Neural progenitor cell (in vitro differentiated cells): ENCODE results near the gene GBP1. TPM values are rescaled to one million over a fixed set of nuclear protein-coding genes. Genes with fewer than 3 reads are reported as not detected.
"Not testable (repeated sequence)": the region's sequence is repeated elsewhere in the genome, so short reads cannot be mapped to it uniquely, and the experiment has no call there.

Experiments
- DNase-seq: peaks from one replicate; pipeline ENCODE4 v3.0.0-alpha.2; 2016; ENCODE audit warnings: low spot score
- H2AFZ ChIP-seq: fragments of 200-600 bp; sonication (generic); replicated peaks from 2 replicates; pipeline ENCODE4 v1.6.1; 2016; ENCODE audit warnings: antibody characterized with exemption
- H3F3A ChIP-seq: fragments of 200-600 bp; sonication (generic); 2 replicates; pipeline ENCODE4 v1.6.1; 2016; ENCODE audit warnings: antibody characterized with exemption, low read depth
- H3K27ac ChIP-seq: fragments of 200-600 bp; sonication (generic); 2 replicates; pipeline ENCODE4 v1.5.1; 2016; ENCODE audit warnings: mild to moderate bottlenecking
- H3K27me3 ChIP-seq: fragments of 200-600 bp; sonication (generic); 2 replicates; pipeline ENCODE4 v1.6.1; 2016; ENCODE audit warnings: mild to moderate bottlenecking, moderate library complexity
- H3K36me3 ChIP-seq: fragments of 200-600 bp; sonication (generic); 2 replicates; pipeline ENCODE4 v1.5.1; 2016
- H3K4me1 ChIP-seq: fragments of 200-600 bp; sonication (generic); 2 replicates; pipeline ENCODE4 v1.6.1; 2016; ENCODE audit warnings: mixed run types
- H3K4me2 ChIP-seq: fragments of 200-600 bp; sonication (generic); 2 replicates; pipeline ENCODE4 v1.6.1; 2016
- H3K4me3 ChIP-seq: fragments of 200-600 bp; sonication (generic); 2 replicates; pipeline ENCODE4 v1.5.1; 2016
- H3K79me2 ChIP-seq: fragments of 200-600 bp; sonication (generic); 2 replicates; pipeline ENCODE4 v1.6.1; 2016; ENCODE audit warnings: low read depth
- H3K9ac ChIP-seq: fragments of 200-600 bp; sonication (generic); 2 replicates; pipeline ENCODE4 v1.6.1; 2016
- H3K9me3 ChIP-seq: fragments of 200-600 bp; sonication (generic); 2 replicates; pipeline ENCODE4 v1.5.1; 2016; ENCODE audit warnings: low read depth
- H4K20me1 ChIP-seq: fragments of 200-600 bp; sonication (generic); 2 replicates; pipeline ENCODE4 v1.6.1; 2016; ENCODE audit warnings: low read depth
- H3K27ac Mint-ChIP-seq: 3 replicates; pipeline ENCODE4 v1.8.0; 2021; ENCODE audit warnings: mixed read lengths
- H3K27me3 Mint-ChIP-seq: 2 replicates; pipeline ENCODE4 v1.8.0; 2022; ENCODE audit warnings: low read depth, mild to moderate bottlenecking, inconsistent platforms, moderate library complexity, mixed read lengths; ENCODE audit not compliant: insufficient read depth
- H3K36me3 Mint-ChIP-seq: 3 replicates; pipeline ENCODE4 v1.8.0; 2021; ENCODE audit warnings: mixed read lengths
- H3K4me1 Mint-ChIP-seq: 3 replicates; pipeline ENCODE4 v1.8.0; 2021; ENCODE audit warnings: mixed read lengths
- H3K4me3 Mint-ChIP-seq: 3 replicates; pipeline ENCODE4 v1.8.0; 2021; ENCODE audit warnings: mild to moderate bottlenecking, moderate library complexity, mixed read lengths
- H3K9me3 Mint-ChIP-seq: 3 replicates; pipeline ENCODE4 v1.8.0; 2020; ENCODE audit warnings: mixed read lengths
- CTCF ChIP-seq: fragments of 200-600 bp; sonication (generic); IDR thresholded peaks from 2 replicates; pipeline ENCODE4 v1.5.1; 2017; ENCODE audit warnings: antibody characterized with exemption, mild to moderate bottlenecking
- EZH2 ChIP-seq: fragments of 200-600 bp; sonication (generic); IDR thresholded peaks from 2 replicates; pipeline ENCODE4 v1.6.1; 2017; ENCODE audit warnings: antibody characterized with exemption, mild to moderate bottlenecking, moderate library complexity
- EZH2phosphoT487 ChIP-seq: fragments of 200-600 bp; sonication (generic); IDR thresholded peaks from 2 replicates; pipeline ENCODE4 v1.6.1; 2017; ENCODE audit warnings: antibody characterized with exemption
- total RNA-seq: library from RNA; depleted of rRNA; stranded (reverse); fragments of >200 nt; gene quantifications from 2 replicates; pipeline ENCODE4 v1.2.3, GENCODE V29; 2015; ENCODE audit warnings: low replicate concordance

The GBP1 gene
- total RNA-seq, 1 donor from 2014 or later, result not detected

- no peak overlapping the region for H3K27ac Mint-ChIP-seq
- no peaks in the 10 kb centered on the region for H3K27me3 Mint-ChIP-seq
- H3K36me3 Mint-ChIP-seq, result no peaks in the 10 kb centered on the region
- Histone ChIP-seq H4K20me1 (no peaks in the 10 kb centered on the region), H3K9ac (no peak overlapping the region), H3K4me2 (no peak overlapping the region), H3K4me3 (no peak overlapping the region), H3K36me3 (no peaks in the 10 kb centered on the region), H3F3A (no peaks in the 10 kb centered on the region), H3K9me3 (no peaks in the 10 kb centered on the region), H3K4me1 (no peaks in the 10 kb centered on the region), H2AFZ (no peak overlapping the region), H3K79me2 (no peaks in the 10 kb centered on the region), H3K27me3 (no peaks in the 10 kb centered on the region), H3K27ac (no peak overlapping the region)
- peaks cover 2% of the 10 kb centered on the region for H3K9me3 Mint-ChIP-seq
- no peak overlapping the region for H3K4me3 Mint-ChIP-seq
- H3K4me1 Mint-ChIP-seq, result no peaks in the 10 kb centered on the region
- TF ChIP-seq EZH2phosphoT487 (no peak), EZH2 (no peak), CTCF (no peak)
- no peak for DNase-seq
Observed at GRCh38 chr1:89040315-89040626, 24.7 kb downstream of the GBP1 start.

- Histone ChIP-seq H4K20me1 (no peaks in the 10 kb centered on the region), H3K27ac (no peak overlapping the region), H3K79me2 (no peaks in the 10 kb centered on the region), H3F3A (no peaks in the 10 kb centered on the region), H3K9me3 (no peaks in the 10 kb centered on the region), H3K27me3 (no peaks in the 10 kb centered on the region), H2AFZ (no peak overlapping the region), H3K4me1 (no peaks in the 10 kb centered on the region), H3K9ac (no peak overlapping the region), H3K4me3 (no peak overlapping the region), H3K4me2 (no peak overlapping the region), H3K36me3 (no peaks in the 10 kb centered on the region)
- Mint-ChIP-seq H3K36me3 (no peaks in the 10 kb centered on the region), H3K27ac (no peak overlapping the region), H3K4me1 (no peaks in the 10 kb centered on the region), H3K4me3 (no peak overlapping the region), H3K9me3 (no peaks in the 10 kb centered on the region), H3K27me3 (no peaks in the 10 kb centered on the region)
- TF ChIP-seq CTCF, result no peak
- no peak for TF ChIP-seq EZH2
- no peak for TF ChIP-seq EZH2phosphoT487
- no peak for DNase-seq
Observed at GRCh38 chr1:89037186-89037585, 27.8 kb downstream of the GBP1 start.

DNA sequence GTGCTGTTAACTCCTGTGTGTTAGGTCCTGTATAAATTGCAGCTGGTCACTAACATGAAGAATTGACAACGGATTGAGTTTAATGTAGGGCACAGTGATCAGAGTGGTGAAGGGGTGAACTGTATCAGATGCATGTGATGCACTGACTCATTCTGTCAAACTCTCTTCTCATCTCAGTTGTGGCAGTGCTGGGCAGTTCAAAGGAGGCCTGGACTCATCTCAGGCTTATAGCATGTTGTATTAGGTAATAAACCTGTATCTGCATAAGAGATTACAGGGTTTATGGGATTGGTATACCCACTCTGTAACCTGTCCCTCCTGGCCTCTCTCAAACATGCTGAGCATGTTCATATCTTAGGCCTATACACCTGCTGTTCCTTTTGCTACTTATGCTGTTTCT lies 29.9 kb downstream of the GBP1 start:
- no peak overlapping the region for H3K4me3 Mint-ChIP-seq
- Histone ChIP-seq H3K4me1 (no peaks in the 10 kb centered on the region), H2AFZ (no peak overlapping the region), H3K4me2 (no peak overlapping the region), H3K27ac (no peak overlapping the region), H4K20me1 (no peaks in the 10 kb centered on the region), H3K36me3 (no peaks in the 10 kb centered on the region), H3K9ac (no peak overlapping the region), H3F3A (no peaks in the 10 kb centered on the region), H3K79me2 (no peaks in the 10 kb centered on the region), H3K4me3 (no peak overlapping the region), H3K27me3 (no peaks in the 10 kb centered on the region), H3K9me3 (no peaks in the 10 kb centered on the region)
- H3K36me3 Mint-ChIP-seq, result no peaks in the 10 kb centered on the region
- no peaks in the 10 kb centered on the region for H3K27me3 Mint-ChIP-seq
- TF ChIP-seq EZH2phosphoT487 (no peak), EZH2 (no peak), CTCF (no peak)
- no peaks in the 10 kb centered on the region for H3K9me3 Mint-ChIP-seq
- no peaks in the 10 kb centered on the region for H3K4me1 Mint-ChIP-seq
- no peak overlapping the region for H3K27ac Mint-ChIP-seq
- no peak for DNase-seq

DNA sequence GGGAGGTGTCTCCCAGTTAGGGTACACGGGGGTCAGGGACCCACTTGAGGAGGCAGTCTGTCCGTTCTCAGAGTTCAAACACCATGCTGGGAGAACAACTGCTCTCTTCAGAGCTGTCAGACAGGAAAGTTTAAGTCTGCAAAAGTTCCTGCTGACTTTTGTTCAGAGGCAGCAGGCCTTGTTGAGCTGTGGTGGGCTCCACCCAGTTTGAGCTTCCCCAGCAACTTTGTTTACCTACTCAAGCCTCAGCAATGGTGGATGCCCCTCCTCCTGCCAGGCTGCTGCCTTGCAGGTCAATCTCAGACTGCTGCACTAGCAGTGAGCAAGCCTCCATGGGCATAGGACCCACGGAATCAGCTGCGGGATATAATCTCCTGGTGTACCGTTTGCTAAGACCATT lies 31.0 kb downstream of the GBP1 start:
- H3K4me1 ChIP-seq, DNase-seq, H3K9me3 ChIP-seq: not testable (repeated sequence)

DNA sequence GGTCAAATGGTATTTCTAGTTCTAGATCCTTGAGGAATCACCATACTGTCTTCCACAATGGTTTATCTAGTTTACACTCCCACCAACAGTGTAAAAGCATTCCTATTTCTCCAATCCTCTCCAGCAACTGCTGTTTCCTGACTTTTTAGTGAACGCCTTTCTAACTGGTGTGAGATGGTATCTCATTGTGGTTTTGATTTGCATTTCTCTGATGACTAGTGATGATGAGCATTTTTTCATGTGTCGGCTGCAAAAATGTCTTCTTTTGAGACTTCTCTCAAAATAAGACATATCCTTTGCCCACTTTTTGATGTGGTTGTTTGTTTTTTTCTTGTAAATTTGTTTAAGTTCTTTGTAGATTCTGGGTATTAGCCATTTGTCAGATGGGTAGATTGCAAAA lies 36.0 kb downstream of the GBP1 start:
- not testable (repeated sequence) for H3K4me3 Mint-ChIP-seq, H3K27ac Mint-ChIP-seq, H3K9ac ChIP-seq, H3K4me1 ChIP-seq, H3F3A ChIP-seq, H3K27me3 Mint-ChIP-seq, H3K79me2 ChIP-seq, H2AFZ ChIP-seq, H3K36me3 Mint-ChIP-seq, H3K36me3 ChIP-seq, H3K4me3 ChIP-seq, H3K9me3 Mint-ChIP-seq, H3K27me3 ChIP-seq, H3K4me1 Mint-ChIP-seq, DNase-seq, H3K4me2 ChIP-seq, H3K9me3 ChIP-seq, H3K27ac ChIP-seq, H4K20me1 ChIP-seq

More for the DNA sequence above, 31.0 kb downstream of the GBP1 start:
- not testable (repeated sequence) for H3K27ac Mint-ChIP-seq, H3K27ac ChIP-seq, H2AFZ ChIP-seq, H3F3A ChIP-seq, H3K36me3 ChIP-seq, H3K4me3 ChIP-seq, H3K27me3 ChIP-seq, H3K4me2 ChIP-seq, H3K4me3 Mint-ChIP-seq, H3K9me3 Mint-ChIP-seq, H3K9ac ChIP-seq, H3K79me2 ChIP-seq, H3K27me3 Mint-ChIP-seq, H4K20me1 ChIP-seq, H3K4me1 Mint-ChIP-seq, H3K36me3 Mint-ChIP-seq
